Measurements from ENCODE around the gene CEP85L. TPM values are rescaled to one million over a fixed set of nuclear protein-coding genes. Genes with fewer than 3 reads are reported as not detected.

CEP85L gene
- total and polyA plus RNA-seq, 2 experiments from 2014 or later, result 12.4 to 13.0 TPM

DNA sequence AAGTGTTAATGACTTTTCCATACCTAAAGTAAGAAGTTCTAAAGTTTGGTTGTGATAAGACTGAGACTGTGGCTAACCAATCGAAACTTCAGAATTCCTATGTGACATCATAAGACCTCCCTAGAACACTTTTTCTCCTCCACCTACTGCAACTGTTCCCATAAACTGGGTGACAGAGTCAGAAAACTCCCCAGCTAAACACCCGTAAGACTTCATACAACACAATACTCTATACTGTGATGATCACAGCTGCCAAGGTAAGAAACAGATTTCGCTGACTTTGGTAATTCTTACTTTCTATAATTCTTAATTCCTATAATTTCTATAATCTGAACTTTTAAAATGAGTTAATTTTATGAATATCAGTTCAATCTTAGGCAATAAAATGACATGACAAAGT is 103.3 kb downstream of the CEP85L start, which contains the start of gene PLN:
Gene PLN, plus strand, starts transcription at position 161 of the 400 bp plus-strand sequence. CDS start 10,626 bp downstream, outside the sequence.
- H3K36me3 ChIP-seq (ENCODE audit: low read depth), result no peaks in the 10 kb centered on the region
- in situ Hi-C loops (cut with MboI), result no loop called here
- WGBS, 2 experiments (ENCODE audit: low coverage in 1 of 2, low lambda C conversion rate in 2 of 2, missing lambda C conversion rate in 2 of 2), result 98% methylated on average over 3 of the region's 3 CpGs
- H3K79me2 ChIP-seq (ENCODE audit: insufficient read depth), result peaks cover 83% of the 10 kb centered on the region
- H4K20me1 ChIP-seq (ENCODE audit: insufficient read depth), result no peaks in the 10 kb centered on the region
- H3K9me3 ChIP-seq (ENCODE audit: low read depth), result no peaks in the 10 kb centered on the region
- no peak within 1 kb of the TSS for H3K9ac ChIP-seq
- no peak within 1 kb of the TSS for H2AFZ ChIP-seq
- no peaks in the 10 kb centered on the region for H3K9me2 ChIP-seq (ENCODE audit: insufficient read depth)
- H3K27ac ChIP-seq, result no peak within 1 kb of the TSS
- DNase-seq, result no peak
- peaks cover 25% of the 10 kb centered on the region for H3F3A ChIP-seq (ENCODE audit: insufficient read depth)
- no peak within 1 kb of the TSS for H3K4me2 ChIP-seq (ENCODE audit: unreplicated experiment)
- H3K27me3 ChIP-seq (replicated peaks; ENCODE audit: insufficient read depth), result no peaks in the 10 kb centered on the region
- H3K4me1 ChIP-seq (ENCODE audit: insufficient read depth), result peaks cover 50% of the 10 kb centered on the region
- H3K4me3 ChIP-seq, result no peak within 1 kb of the TSS
- TF ChIP-seq EZH2phosphoT487 (IDR thresholded peaks at IDR 0.05; ENCODE audit: insufficient read depth, low read depth), result no peak
- TF ChIP-seq EZH2 (IDR thresholded peaks at IDR 0.05; ENCODE audit: insufficient read depth, poor library complexity, severe bottlenecking), result no peak

DNA sequence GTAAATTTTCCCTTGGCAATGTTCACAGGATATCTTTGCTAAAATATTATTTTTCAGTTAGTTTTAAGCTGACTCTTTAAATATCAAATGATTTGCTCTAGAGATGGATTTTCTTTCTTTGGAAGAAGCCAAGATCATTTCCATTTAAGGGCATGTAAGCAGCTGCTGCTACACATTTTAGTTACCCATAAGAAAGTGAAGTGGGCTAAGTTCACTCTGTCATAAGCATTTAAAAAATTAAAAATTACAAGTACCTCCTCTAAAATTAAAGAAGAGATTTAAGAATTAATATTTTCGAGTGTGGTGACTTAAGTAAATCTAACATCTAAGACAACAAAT is 104.5 kb downstream of the CEP85L start:
- no peaks in the 10 kb centered on the region for H3K9me2 ChIP-seq (ENCODE audit: insufficient read depth)
- peaks cover 83% of the 10 kb centered on the region for H3K79me2 ChIP-seq (ENCODE audit: insufficient read depth)
- H3K27ac ChIP-seq, result no peak overlapping the region
- peaks cover 50% of the 10 kb centered on the region for H3K4me1 ChIP-seq (ENCODE audit: insufficient read depth)
- H3K27me3 ChIP-seq (replicated peaks; ENCODE audit: insufficient read depth), result no peaks in the 10 kb centered on the region
- H3K9ac ChIP-seq, result no peak overlapping the region
- H4K20me1 ChIP-seq (ENCODE audit: insufficient read depth), result no peaks in the 10 kb centered on the region
- H3K36me3 ChIP-seq (ENCODE audit: low read depth), result no peaks in the 10 kb centered on the region
- TF ChIP-seq EZH2phosphoT487 (IDR thresholded peaks at IDR 0.05; ENCODE audit: insufficient read depth, low read depth) (no peak), EZH2 (IDR thresholded peaks at IDR 0.05; ENCODE audit: insufficient read depth, poor library complexity, severe bottlenecking) (no peak)
- H3K4me2 ChIP-seq (ENCODE audit: unreplicated experiment), result no peak overlapping the region
- WGBS, 2 experiments (ENCODE audit: low coverage in 1 of 2, low lambda C conversion rate in 2 of 2, missing lambda C conversion rate in 2 of 2), result 90 to 95% methylated on average over 1 of the region's 1 CpG
- no peak overlapping the region for H3K4me3 ChIP-seq
- in situ Hi-C loops (cut with MboI), result no loop called here
- peaks cover 22% of the 10 kb centered on the region for H3F3A ChIP-seq (ENCODE audit: insufficient read depth)
- no peaks in the 10 kb centered on the region for H3K9me3 ChIP-seq (ENCODE audit: low read depth)
- no peak for DNase-seq
- no peak overlapping the region for H2AFZ ChIP-seq

DNA sequence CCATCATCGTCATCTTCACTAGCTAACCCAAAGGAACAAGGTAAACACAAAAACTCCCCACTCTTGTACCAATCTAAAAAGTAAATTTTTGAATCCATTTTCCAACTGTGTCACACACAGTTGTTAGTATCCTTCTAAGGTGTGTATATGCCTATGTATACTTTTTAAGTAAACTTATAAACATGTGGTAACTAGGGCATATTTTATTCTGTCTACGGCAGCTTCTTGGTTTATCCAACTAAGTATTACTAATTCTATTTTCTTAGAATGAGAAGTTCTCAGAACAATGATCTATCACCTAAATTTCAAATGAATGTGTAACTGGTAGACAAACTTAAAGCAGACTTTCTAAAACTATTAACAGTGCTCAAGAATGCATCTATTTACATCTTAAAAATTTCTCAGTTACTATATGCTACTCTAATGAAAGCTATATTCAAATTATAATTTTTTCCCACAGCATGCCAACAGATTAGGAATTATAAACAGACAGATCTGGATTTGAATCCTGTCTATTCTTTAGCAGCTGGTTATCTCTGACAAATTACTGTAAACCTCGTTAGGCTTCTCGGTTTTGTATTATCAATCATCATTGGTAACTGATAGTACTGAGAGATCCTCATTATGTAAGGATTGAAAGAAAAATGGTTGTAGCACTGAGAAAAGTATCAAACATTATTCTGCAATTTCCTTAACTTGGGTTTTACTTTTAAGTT is 105.1 kb downstream of the CEP85L start:
- in situ Hi-C loops (cut with MboI), result no loop called here
- Histone ChIP-seq H4K20me1 (ENCODE audit: insufficient read depth) (no peaks in the 10 kb centered on the region), H3K79me2 (ENCODE audit: insufficient read depth) (peaks cover 89% of the 10 kb centered on the region)

DNA sequence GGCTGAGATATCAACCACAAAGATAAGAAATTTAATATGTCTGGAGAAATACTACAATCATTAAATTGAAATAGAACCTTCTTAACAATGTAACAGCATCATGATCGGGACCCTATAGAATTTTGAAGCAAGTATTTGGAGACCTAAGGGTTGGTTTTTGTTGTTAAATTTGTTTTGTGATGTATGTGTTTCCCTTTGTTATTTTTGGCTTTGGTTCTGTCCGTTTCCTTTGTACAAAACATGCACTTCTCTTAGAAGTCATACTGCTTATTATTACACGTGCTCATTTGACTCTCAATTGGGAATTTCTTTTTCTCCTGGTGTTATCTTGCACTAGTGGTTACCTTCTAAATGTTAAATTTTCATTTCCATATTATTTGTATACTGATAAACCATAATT is 107.3 kb downstream of the CEP85L start:
- no peak overlapping the region for H3K4me3 ChIP-seq
- no peak overlapping the region for H3K9ac ChIP-seq
- TF ChIP-seq EZH2 (IDR thresholded peaks at IDR 0.05; ENCODE audit: insufficient read depth, poor library complexity, severe bottlenecking) (no peak), EZH2phosphoT487 (IDR thresholded peaks at IDR 0.05; ENCODE audit: insufficient read depth, low read depth) (no peak)
- no peaks in the 10 kb centered on the region for H4K20me1 ChIP-seq (ENCODE audit: insufficient read depth)
- peaks cover 44% of the 10 kb centered on the region for H3K4me1 ChIP-seq (ENCODE audit: insufficient read depth)
- peaks cover 93% of the 10 kb centered on the region for H3K79me2 ChIP-seq (ENCODE audit: insufficient read depth)
- H3F3A ChIP-seq (ENCODE audit: insufficient read depth), result peaks cover 8% of the 10 kb centered on the region
- H3K27me3 ChIP-seq (replicated peaks; ENCODE audit: insufficient read depth), result no peaks in the 10 kb centered on the region
- no peaks in the 10 kb centered on the region for H3K9me3 ChIP-seq (ENCODE audit: low read depth)
- H3K27ac ChIP-seq, result no peak overlapping the region
- DNase-seq, result no peak
- H3K4me2 ChIP-seq (ENCODE audit: unreplicated experiment), result no peak overlapping the region
- H3K9me2 ChIP-seq (ENCODE audit: insufficient read depth), result no peaks in the 10 kb centered on the region
- in situ Hi-C loops (cut with MboI), result no loop called here
- no peaks in the 10 kb centered on the region for H3K36me3 ChIP-seq (ENCODE audit: low read depth)
- H2AFZ ChIP-seq, result no peak overlapping the region
- WGBS, 2 experiments (ENCODE audit: low coverage in 1 of 2, low lambda C conversion rate in 2 of 2, missing lambda C conversion rate in 2 of 2), result 94 to 98% methylated on average over 3 of the region's 3 CpGs

More for the DNA sequence above, 105.1 kb downstream of the CEP85L start:
- H3K9me3 ChIP-seq (ENCODE audit: low read depth), result no peaks in the 10 kb centered on the region
- 89 to 90% methylated on average over 4 of the region's 4 CpGs for WGBS, 2 experiments (ENCODE audit: low coverage in 1 of 2, low lambda C conversion rate in 2 of 2, missing lambda C conversion rate in 2 of 2)
- no peaks in the 10 kb centered on the region for H3K27me3 ChIP-seq (replicated peaks; ENCODE audit: insufficient read depth)
- peaks cover 50% of the 10 kb centered on the region for H3K4me1 ChIP-seq (ENCODE audit: insufficient read depth)
- no peak overlapping the region for H3K27ac ChIP-seq
- no peak overlapping the region for H3K9ac ChIP-seq
- H3F3A ChIP-seq (ENCODE audit: insufficient read depth), result peaks cover 16% of the 10 kb centered on the region
- no peak overlapping the region for H3K4me3 ChIP-seq
- no peaks in the 10 kb centered on the region for H3K36me3 ChIP-seq (ENCODE audit: low read depth)
- H2AFZ ChIP-seq, result no peak overlapping the region
- H3K4me2 ChIP-seq (ENCODE audit: unreplicated experiment), result no peak overlapping the region
- DNase-seq, result no peak
- H3K9me2 ChIP-seq (ENCODE audit: insufficient read depth), result no peaks in the 10 kb centered on the region
- TF ChIP-seq EZH2 (IDR thresholded peaks at IDR 0.05; ENCODE audit: insufficient read depth, poor library complexity, severe bottlenecking) (no peak), EZH2phosphoT487 (IDR thresholded peaks at IDR 0.05; ENCODE audit: insufficient read depth, low read depth) (no peak)
